ENCODE data around the gene AEN. TPM values are rescaled to one million over a fixed set of nuclear protein-coding genes. Genes with fewer than 3 reads are reported as not detected.

Gene AEN
- total RNA-seq, 4 donors from 2014 or later, result 13.3 to 29.0 (median 23.4) TPM

DNA sequence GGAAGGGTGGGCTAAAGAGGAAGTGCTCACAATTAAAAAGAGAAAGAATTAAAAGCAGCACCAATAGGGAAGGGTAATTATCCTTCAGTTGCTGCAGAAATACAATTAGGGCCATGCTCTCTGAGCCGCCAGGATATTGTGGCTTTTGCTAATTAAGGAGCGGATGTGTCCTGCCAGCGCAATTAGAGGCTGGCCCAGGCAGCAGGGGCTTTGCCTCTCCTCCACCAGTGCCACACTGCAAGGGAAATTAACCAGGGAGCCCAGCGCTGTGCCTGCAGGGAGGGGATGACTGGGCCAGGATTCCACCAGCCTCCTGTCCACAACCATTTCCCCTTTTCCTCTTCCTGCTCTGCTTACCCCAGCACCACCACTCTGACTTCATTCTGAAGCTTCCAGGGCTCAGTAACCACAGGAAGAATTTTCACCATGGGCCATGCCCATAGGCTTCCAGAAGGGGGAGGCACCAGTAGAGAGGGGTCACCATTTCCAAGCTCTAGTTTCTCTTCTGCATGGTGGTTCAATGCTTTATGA is 10.4 kb upstream of the AEN start:
- no peaks in the 10 kb centered on the region for H3K36me3 ChIP-seq
- 40% methylated on average over 4 of the region's 4 CpGs for WGBS

DNA sequence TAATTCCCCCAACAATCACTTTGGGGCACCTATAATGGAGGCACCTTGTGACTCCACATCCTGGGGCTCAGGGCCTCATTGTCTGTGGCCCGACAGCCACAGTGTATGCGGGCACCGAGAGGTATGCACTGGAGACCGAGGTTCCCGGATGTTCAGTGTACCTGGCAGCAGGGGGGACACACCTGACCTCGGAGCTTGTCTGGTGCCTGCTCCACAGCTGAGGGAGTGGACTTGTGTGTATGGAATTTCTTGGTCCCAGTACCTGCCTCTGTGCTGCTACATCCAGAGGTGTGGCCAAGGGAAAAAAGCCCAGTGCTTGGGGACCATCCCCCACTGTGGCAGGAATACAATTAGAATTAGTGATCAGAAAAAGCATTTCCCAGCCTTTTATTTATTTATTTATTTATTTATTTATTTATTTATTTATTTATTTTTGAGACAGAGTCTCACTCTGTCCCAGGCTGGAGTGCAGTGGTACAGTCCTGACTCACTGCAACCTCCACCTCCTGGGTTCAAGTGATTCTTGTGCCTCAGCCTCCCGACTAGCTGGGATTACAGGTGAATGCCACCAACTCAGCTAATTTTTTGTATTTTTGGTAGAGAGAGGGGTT is 8.8 kb upstream of the AEN start:
- intact Hi-C loops (cut with DNase I), result no loop called here
- Histone ChIP-seq H3K4me1 (no peaks in the 10 kb centered on the region), H3K36me3 (no peaks in the 10 kb centered on the region), H3K9me3 (no peaks in the 10 kb centered on the region), H3K27me3 (peaks cover 0 to 54% (median 3%) of the 10 kb centered on the region in 4 donors), H3K4me3 (no peak overlapping the region), H3K27ac (replicated peaks in 1 of 4) (no peak overlapping the region)
- TF ChIP-seq, protein P1, sequence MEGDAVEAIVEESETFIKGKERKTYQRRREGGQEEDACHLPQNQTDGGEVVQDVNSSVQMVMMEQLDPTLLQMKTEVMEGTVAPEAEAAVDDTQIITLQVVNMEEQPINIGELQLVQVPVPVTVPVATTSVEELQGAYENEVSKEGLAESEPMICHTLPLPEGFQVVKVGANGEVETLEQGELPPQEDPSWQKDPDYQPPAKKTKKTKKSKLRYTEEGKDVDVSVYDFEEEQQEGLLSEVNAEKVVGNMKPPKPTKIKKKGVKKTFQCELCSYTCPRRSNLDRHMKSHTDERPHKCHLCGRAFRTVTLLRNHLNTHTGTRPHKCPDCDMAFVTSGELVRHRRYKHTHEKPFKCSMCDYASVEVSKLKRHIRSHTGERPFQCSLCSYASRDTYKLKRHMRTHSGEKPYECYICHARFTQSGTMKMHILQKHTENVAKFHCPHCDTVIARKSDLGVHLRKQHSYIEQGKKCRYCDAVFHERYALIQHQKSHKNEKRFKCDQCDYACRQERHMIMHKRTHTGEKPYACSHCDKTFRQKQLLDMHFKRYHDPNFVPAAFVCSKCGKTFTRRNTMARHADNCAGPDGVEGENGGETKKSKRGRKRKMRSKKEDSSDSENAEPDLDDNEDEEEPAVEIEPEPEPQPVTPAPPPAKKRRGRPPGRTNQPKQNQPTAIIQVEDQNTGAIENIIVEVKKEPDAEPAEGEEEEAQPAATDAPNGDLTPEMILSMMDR (IDR thresholded peaks at IDR 0.05), result no peak
- TF ChIP-seq POLR2AphosphoS5 (IDR thresholded peaks at IDR 0.05) (no peak), EP300 (IDR thresholded peaks at IDR 0.05) (no peak), POLR2A (IDR thresholded peaks at IDR 0.05; ENCODE audit: low read depth) (no peak)
- WGBS, result 83% methylated on average over 4 of the region's 7 CpGs
- DNase-seq (ENCODE audit: extremely low spot score), result no peak

More for the DNA sequence above, 10.4 kb upstream of the AEN start:
- no peak for TF ChIP-seq EP300 (IDR thresholded peaks at IDR 0.05)
- TF ChIP-seq, protein P1 (IDR thresholded peaks at IDR 0.05), result no peak
- no peak for TF ChIP-seq POLR2AphosphoS5 (IDR thresholded peaks at IDR 0.05)
- TF ChIP-seq POLR2A (IDR thresholded peaks at IDR 0.05; ENCODE audit: low read depth), result no peak
- H3K4me3 ChIP-seq, result no peak overlapping the region
- peaks cover 0 to 62% (median 17%) of the 10 kb centered on the region in 4 donors for H3K27me3 ChIP-seq
- DNase-seq (ENCODE audit: extremely low spot score), result no peak
- intact Hi-C loops (cut with DNase I), result no loop called here
- peaks cover 0 to 3% (median 2%) of the 10 kb centered on the region in 4 donors for H3K4me1 ChIP-seq
- no peak overlapping the region for H3K27ac ChIP-seq (replicated peaks in 1 of 4)
- H3K9me3 ChIP-seq, result no peaks in the 10 kb centered on the region

DNA sequence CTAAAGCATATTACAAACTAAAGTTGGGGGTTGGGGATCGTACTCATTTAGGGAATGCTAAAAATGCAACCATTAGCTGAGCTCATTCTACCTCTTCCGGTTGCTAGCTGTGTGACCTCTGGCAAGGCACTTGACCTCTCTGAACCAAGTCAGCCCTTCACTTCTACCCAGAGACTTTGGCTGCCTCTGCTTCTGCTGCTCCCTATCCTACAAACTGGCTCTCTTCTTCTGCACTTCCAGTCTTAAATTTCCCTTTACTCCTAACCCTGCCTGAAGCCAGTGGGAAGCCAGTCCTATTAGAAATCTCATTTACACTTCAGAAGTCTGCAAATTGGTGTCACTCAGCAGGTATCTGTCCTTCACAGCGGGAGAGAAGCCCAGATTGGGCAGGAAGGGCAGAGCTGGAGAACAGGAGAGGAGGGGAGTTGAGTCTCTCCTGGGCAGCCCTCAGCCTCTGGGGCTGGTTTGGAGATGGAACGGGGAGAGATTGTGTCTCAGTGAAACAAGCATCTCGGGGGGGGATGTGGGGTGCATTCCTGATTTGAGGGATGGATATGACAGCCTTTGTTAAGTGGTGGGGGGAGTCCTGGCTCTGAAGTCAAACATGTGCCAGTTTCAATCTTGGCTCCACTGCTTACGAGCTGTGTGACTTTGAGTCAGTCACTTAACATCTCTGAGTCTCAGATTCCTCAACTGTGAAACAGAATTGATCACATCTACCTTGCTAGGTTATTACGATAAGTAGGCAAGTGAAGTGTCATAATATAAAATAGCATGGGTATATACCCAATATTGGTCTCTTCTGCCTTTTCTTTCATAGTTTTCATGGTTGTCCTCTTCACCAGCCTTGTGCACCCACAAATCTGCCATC is 7.8 kb upstream of the AEN start:
- TF ChIP-seq, protein P1 (IDR thresholded peaks at IDR 0.05), result no peak
- no peak for TF ChIP-seq POLR2AphosphoS5 (IDR thresholded peaks at IDR 0.05)
- TF ChIP-seq POLR2A (IDR thresholded peaks at IDR 0.05; ENCODE audit: low read depth), result no peak
- TF ChIP-seq EP300 (IDR thresholded peaks at IDR 0.05), result no peak
- peaks cover 0 to 50% (median 2%) of the 10 kb centered on the region in 4 donors for H3K27me3 ChIP-seq
- intact Hi-C loops (cut with DNase I), result no loop called here
- H3K4me1 ChIP-seq, result no peaks in the 10 kb centered on the region
- no peak for DNase-seq (ENCODE audit: extremely low spot score)
- H3K36me3 ChIP-seq, result no peaks in the 10 kb centered on the region
- H3K27ac ChIP-seq (replicated peaks in 1 of 4), result no peak overlapping the region
- H3K4me3 ChIP-seq, result no peak overlapping the region
- no peaks in the 10 kb centered on the region for H3K9me3 ChIP-seq
- WGBS, result 54% methylated on average over 7 of the region's 7 CpGs

DNA sequence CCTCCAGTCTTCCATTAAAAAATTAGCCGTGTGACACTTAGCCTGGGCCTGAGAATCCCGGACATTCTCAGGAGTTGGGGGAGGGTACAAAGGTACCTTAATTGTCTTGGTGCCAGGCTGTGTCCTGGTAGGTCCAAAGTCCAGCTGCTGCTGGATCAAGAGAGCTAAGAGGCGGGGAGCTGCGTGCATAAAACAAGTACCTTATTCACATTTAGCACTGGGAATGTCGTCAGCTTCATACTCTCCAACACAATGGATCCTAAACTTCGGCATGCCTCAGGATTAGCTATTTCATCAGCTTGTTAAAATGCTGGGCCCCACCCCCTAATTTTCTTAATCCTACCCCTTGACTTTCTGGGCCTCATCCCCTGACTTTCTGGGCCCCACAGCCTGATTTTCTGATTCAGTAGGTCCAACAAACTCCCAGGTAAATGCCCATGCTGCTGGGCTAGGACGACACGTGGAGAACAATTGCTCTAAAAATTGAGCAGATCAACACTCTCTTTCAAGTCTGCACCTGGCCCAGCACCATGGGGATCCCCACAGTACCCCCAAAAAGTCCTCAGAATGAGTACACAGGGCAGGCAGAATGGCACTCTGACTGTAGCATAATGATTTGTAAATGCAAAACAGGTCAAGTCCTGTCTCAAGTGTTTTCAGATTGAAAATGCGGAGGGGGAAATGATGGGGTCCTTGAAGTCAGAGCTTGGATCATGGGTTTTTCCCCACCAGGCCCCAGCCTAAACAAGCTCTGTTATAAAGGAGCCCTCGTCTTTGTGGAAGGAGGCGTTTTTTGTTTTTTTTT is 5.6 kb upstream of the AEN start:
- TF ChIP-seq, protein P1 (IDR thresholded peaks at IDR 0.05), result no peak
- TF ChIP-seq POLR2AphosphoS5 (IDR thresholded peaks at IDR 0.05), result no peak
- no peak for TF ChIP-seq EP300 (IDR thresholded peaks at IDR 0.05)
- no peak for TF ChIP-seq POLR2A (IDR thresholded peaks at IDR 0.05; ENCODE audit: low read depth)
- Histone ChIP-seq H3K4me1 (peaks cover 0 to 3% (median under 1%) of the 10 kb centered on the region in 4 donors), H3K9me3 (no peaks in the 10 kb centered on the region), H3K27ac (replicated peaks in 1 of 4) (no peak overlapping the region), H3K4me3 (no peak overlapping the region), H3K27me3 (peaks cover 0 to 36% (median 2%) of the 10 kb centered on the region in 4 donors), H3K36me3 (no peaks in the 10 kb centered on the region)
- intact Hi-C loops (cut with DNase I), result no loop called here
- WGBS, result 74% methylated on average over 11 of the region's 11 CpGs
- DNase-seq (ENCODE audit: extremely low spot score), result peak; percentile 82
